HTR-8/SVneo (cell line): ENCODE data around the gene TRAPPC14.

Source experiments
- DNase-seq: peaks from one replicate; pipeline ENCODE4 v3.0.0; 2011; ENCODE audit warnings: low spot score, mixed read lengths; ENCODE audit not compliant: insufficient read length
- FAIRE-seq: peaks from 2 replicates; lab custom pipeline; 2011; peaks lifted over from hg19 to GRCh38; lab: Jason Lieb, UNC

Gene TRAPPC14

GRCh38 chr7:100106633-100107032, 51.9 kb downstream of the TRAPPC14 start:
- DNase-seq (no peak), FAIRE-seq (no peak)

GRCh38 chr7:100105534-100105933, 53.0 kb downstream of the TRAPPC14 start:
- DNase-seq (no peak), FAIRE-seq (no peak)
